GM23338 (cell line): ENCODE results near the gene ICAM5. TPM values are rescaled to one million over a fixed set of nuclear protein-coding genes. Genes with fewer than 3 reads are reported as not detected.

ENCODE experiments used
- ATAC-seq: fragments of 200-7000 bp; cut with Tn5 transposase; 3 replicates; pipeline ENCODE4 v1.9.1; 2020
- DNase-seq: peaks from one replicate; pipeline ENCODE4 v3.0.0-alpha.2; 2015; ENCODE audit warnings: low spot score
- H2AFZ ChIP-seq: fragments of 200-600 bp; sonication (generic); 2 replicates; pipeline ENCODE4 v1.8.0; 2016; ENCODE audit warnings: antibody characterized with exemption, mild to moderate bottlenecking, moderate library complexity
- H3F3A ChIP-seq: fragments of 200-600 bp; sonication (generic); replicated peaks from 2 replicates; pipeline ENCODE4 v1.8.0; 2017; ENCODE audit warnings: antibody characterized with exemption, mixed run types, low read depth
- H3K27ac ChIP-seq: fragments of 200-600 bp; sonication (generic); 2 replicates; pipeline ENCODE4 v1.6.1; 2016; ENCODE audit warnings: low read depth
- H3K27me3 ChIP-seq: fragments of 200-600 bp; sonication (generic); 2 replicates; pipeline ENCODE4 v1.8.0; 2016; ENCODE audit warnings: mild to moderate bottlenecking, mixed run types, moderate library complexity; ENCODE audit not compliant: insufficient read depth
- H3K36me3 ChIP-seq: fragments of 200-600 bp; sonication (generic); 2 replicates; pipeline ENCODE4 v1.8.0; 2016; ENCODE audit warnings: mild to moderate bottlenecking; ENCODE audit not compliant: insufficient read depth
- H3K4me1 ChIP-seq: fragments of 200-600 bp; sonication (generic); 2 replicates; pipeline ENCODE4 v1.8.0; 2016; ENCODE audit warnings: mild to moderate bottlenecking, moderate library complexity; ENCODE audit not compliant: insufficient read depth
- H3K4me2 ChIP-seq: fragments of 200-600 bp; sonication (generic); 2 replicates; pipeline ENCODE4 v1.7.1; 2017; ENCODE audit warnings: mixed run types
- H3K4me3 ChIP-seq: fragments of 200-600 bp; sonication (generic); 2 replicates; pipeline ENCODE4 v1.6.1; 2016; ENCODE audit warnings: mixed run types
- H3K79me2 ChIP-seq: fragments of 200-600 bp; sonication (generic); replicated peaks from 2 replicates; pipeline ENCODE4 v1.8.0; 2017; ENCODE audit warnings: mild to moderate bottlenecking; ENCODE audit not compliant: insufficient read depth
- H3K9me2 ChIP-seq: fragments of 200-600 bp; sonication (generic); 2 replicates; pipeline ENCODE4 v1.8.0; 2017; ENCODE audit not compliant: insufficient read depth
- H4K20me1 ChIP-seq: fragments of 200-600 bp; sonication (generic); replicated peaks from 2 replicates; pipeline ENCODE4 v1.8.0; 2017; ENCODE audit warnings: mild to moderate bottlenecking; ENCODE audit not compliant: insufficient read depth
- H3K27ac Mint-ChIP-seq: 2 replicates; pipeline ENCODE4 v1.8.0; 2020; ENCODE audit warnings: inconsistent platforms, mild to moderate bottlenecking, moderate library complexity, mixed read lengths
- H3K27me3 Mint-ChIP-seq: 3 replicates; pipeline ENCODE4 v1.8.0; 2022; ENCODE audit warnings: low read depth, mild to moderate bottlenecking, moderate library complexity, mixed read lengths, inconsistent platforms; ENCODE audit not compliant: insufficient read depth, poor library complexity
- H3K36me3 Mint-ChIP-seq: 3 replicates; pipeline ENCODE4 v1.8.0; 2021; ENCODE audit warnings: low read depth, mild to moderate bottlenecking, inconsistent platforms, moderate library complexity, mixed read lengths
- H3K4me1 Mint-ChIP-seq: 3 replicates; pipeline ENCODE4 v1.8.0; 2020; ENCODE audit warnings: mild to moderate bottlenecking, inconsistent platforms, mixed read lengths
- H3K4me3 Mint-ChIP-seq: 3 replicates; pipeline ENCODE4 v1.8.0; 2021; ENCODE audit warnings: moderate library complexity, mild to moderate bottlenecking, inconsistent platforms, mixed read lengths
- H3K9me3 Mint-ChIP-seq: 3 replicates; pipeline ENCODE4 v1.8.0; 2020; ENCODE audit warnings: moderate library complexity, mild to moderate bottlenecking, inconsistent platforms, mixed read lengths
- CREB1 ChIP-seq: fragments of 250-450 bp; sonication (Bioruptor Pico); IDR thresholded peaks from 2 replicates; pipeline ENCODE4 v1.5.0; 2020; ENCODE audit warnings: low read depth, mild to moderate bottlenecking, moderate library complexity
- EZH2 ChIP-seq: fragments of 200-600 bp; sonication (generic); IDR thresholded peaks from one replicate; pipeline ENCODE4 v1.8.0; 2017; ENCODE audit warnings: antibody characterized with exemption, mild to moderate bottlenecking, low read depth; ENCODE audit not compliant: unreplicated experiment
- STAT1 ChIP-seq: IDR thresholded peaks from one replicate; pipeline ENCODE4 v1.6.1; 2016; ENCODE audit warnings: antibody characterized with exemption; ENCODE audit not compliant: unreplicated experiment
- ZNF331 ChIP-seq: fragments of 250-450 bp; sonication (Bioruptor Pico); IDR thresholded peaks from 2 replicates; pipeline ENCODE4 v1.5.0; 2020; ENCODE audit warnings: low read depth, mild to moderate bottlenecking, moderate library complexity
- polyA plus RNA-seq: library from polyadenylated mRNA; unstranded; fragments of >200 nt; fragmentation: Nextera tagmentation; extraction: Ambion mirVana; gene quantifications from 2 replicates; pipeline ENCODE4 v1.2.1, GENCODE V29; 2016
- total RNA-seq: library from RNA; depleted of rRNA; stranded (reverse); fragments of >200 nt; shearing (Covaris generic); gene quantifications from 2 replicates; pipeline ENCODE4 v1.2.3, GENCODE V29; 2014
- TF ChIP-seq, protein P1 (sequence below): IDR thresholded peaks from one replicate; pipeline ENCODE4 v1.6.1; 2018; ENCODE audit warnings: antibody characterized with exemption; ENCODE audit not compliant: unreplicated experiment
- TF ChIP-seq, protein P2 (sequence below): fragments of 250-450 bp; sonication (Bioruptor Pico); IDR thresholded peaks from 2 replicates; pipeline ENCODE4 v1.5.0; 2020; ENCODE audit warnings: mild to moderate bottlenecking, moderate library complexity
- TF ChIP-seq, protein P3 (sequence below), 2 experiments: fragments of 200-600 bp in 1 of 2; sonication (generic) in 1 of 2; conservative IDR thresholded peaks; 2 replicates each; pipeline versions ENCODE4 v1.5.1 to v1.6.1; 2016 to 2017; ENCODE audit warnings: antibody characterized with exemption in 2 of 2, low read depth in 2 of 2, mild to moderate bottlenecking in 2 of 2, moderate library complexity in 1 of 2

Gene ICAM5
- total and polyA plus RNA-seq, 2 experiments from 2014 or later: 0.47 to 4.6 TPM

DNA sequence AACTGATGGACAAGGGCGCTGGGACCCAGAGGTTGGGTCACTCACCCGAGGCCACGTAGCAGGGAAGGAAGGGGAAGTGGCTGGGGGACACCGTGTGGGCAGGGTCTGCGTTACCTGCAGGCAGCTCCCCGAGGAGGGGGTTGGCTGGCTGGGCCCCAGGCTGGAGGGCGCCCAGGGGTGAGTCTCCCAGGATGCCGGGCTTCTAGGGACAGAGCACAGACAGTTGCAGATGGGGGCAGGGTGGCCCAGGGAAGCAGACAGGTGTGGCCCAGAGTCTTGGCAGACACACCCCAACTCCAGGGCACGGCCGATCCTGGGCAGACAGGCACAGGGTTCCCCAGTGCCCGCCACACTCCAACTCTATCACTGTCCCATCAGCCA lies 31.7 kb downstream of the ICAM5 start (continued):
- TF ChIP-seq, protein P1, sequence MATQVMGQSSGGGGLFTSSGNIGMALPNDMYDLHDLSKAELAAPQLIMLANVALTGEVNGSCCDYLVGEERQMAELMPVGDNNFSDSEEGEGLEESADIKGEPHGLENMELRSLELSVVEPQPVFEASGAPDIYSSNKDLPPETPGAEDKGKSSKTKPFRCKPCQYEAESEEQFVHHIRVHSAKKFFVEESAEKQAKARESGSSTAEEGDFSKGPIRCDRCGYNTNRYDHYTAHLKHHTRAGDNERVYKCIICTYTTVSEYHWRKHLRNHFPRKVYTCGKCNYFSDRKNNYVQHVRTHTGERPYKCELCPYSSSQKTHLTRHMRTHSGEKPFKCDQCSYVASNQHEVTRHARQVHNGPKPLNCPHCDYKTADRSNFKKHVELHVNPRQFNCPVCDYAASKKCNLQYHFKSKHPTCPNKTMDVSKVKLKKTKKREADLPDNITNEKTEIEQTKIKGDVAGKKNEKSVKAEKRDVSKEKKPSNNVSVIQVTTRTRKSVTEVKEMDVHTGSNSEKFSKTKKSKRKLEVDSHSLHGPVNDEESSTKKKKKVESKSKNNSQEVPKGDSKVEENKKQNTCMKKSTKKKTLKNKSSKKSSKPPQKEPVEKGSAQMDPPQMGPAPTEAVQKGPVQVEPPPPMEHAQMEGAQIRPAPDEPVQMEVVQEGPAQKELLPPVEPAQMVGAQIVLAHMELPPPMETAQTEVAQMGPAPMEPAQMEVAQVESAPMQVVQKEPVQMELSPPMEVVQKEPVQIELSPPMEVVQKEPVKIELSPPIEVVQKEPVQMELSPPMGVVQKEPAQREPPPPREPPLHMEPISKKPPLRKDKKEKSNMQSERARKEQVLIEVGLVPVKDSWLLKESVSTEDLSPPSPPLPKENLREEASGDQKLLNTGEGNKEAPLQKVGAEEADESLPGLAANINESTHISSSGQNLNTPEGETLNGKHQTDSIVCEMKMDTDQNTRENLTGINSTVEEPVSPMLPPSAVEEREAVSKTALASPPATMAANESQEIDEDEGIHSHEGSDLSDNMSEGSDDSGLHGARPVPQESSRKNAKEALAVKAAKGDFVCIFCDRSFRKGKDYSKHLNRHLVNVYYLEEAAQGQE: no peak
- no peak for TF ChIP-seq CREB1 (CRISPR knock-in tag)

DNA sequence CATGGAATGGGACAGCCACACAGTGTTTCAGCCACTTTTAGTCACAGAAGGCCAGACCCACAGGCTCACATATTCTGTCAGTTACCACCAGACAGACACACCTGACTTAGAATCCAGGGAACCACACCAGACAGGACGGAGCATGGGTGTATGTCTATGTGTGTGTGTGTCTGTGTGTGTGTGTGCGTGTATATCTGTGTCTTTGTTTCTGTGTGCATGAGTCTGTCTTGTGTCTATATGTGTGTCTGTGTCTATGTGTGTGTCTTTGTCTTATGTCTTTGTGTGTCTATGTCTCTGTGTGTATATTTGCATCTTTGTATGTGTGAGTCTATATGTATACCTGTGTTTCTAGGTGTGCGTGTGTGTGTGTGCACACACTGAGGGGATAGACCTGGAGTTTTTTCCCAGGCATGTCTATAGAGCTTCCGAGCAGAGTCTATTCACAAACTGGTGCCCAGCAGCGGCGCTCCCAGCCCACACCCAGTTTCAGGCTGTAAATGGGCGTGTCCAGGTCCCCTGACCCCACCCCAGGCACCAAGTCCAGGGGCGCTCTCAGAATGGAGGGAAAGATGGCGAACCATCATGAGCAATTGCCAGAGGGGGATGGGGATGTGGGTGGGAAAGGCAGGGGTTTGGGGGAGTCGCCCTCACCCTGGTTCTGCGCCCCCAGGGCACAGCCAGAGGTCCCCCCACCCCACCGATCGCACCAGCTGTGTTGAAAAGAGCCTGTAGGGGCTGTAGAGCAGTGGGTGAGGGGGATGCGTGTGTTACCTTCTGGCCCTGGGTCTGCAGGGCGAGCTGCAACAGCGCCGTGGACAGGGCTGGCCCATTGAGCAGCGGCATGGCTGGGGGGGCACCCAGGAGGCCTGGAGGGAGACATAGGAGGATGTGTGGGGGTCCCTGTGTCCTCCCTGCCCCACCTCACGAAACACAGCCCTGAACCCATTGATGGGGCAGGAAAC lies 32.4 kb downstream of the ICAM5 start:
- no peaks in the 10 kb centered on the region for H3K27me3 ChIP-seq
- H3K4me3 ChIP-seq: no peak overlapping the region
- DNase-seq (no peak), ATAC-seq (no peak)
- H3K27ac ChIP-seq: no peak overlapping the region
- no peak overlapping the region for H2AFZ ChIP-seq
- peaks cover 11% of the 10 kb centered on the region for H4K20me1 ChIP-seq
- H3K9me3 Mint-ChIP-seq: no peaks in the 10 kb centered on the region
- H3K27me3 Mint-ChIP-seq: peaks cover 2% of the 10 kb centered on the region
- H3K4me3 Mint-ChIP-seq: no peak overlapping the region
- no peaks in the 10 kb centered on the region for H3K79me2 ChIP-seq
- H3K27ac Mint-ChIP-seq: no peak overlapping the region
- H3K4me1 Mint-ChIP-seq: no peaks in the 10 kb centered on the region
- H3K4me1 ChIP-seq: no peaks in the 10 kb centered on the region
- no peak overlapping the region for H3K4me2 ChIP-seq
- peaks cover 5% of the 10 kb centered on the region for H3F3A ChIP-seq
- peaks cover 60% of the 10 kb centered on the region for H3K36me3 Mint-ChIP-seq
- H3K9me2 ChIP-seq: no peaks in the 10 kb centered on the region
- peaks cover 19% of the 10 kb centered on the region; the same call in 1 of the 2 replicates for H3K36me3 ChIP-seq
- TF ChIP-seq EZH2: no peak
- TF ChIP-seq, protein P1: no peak
- TF ChIP-seq, protein P2, sequence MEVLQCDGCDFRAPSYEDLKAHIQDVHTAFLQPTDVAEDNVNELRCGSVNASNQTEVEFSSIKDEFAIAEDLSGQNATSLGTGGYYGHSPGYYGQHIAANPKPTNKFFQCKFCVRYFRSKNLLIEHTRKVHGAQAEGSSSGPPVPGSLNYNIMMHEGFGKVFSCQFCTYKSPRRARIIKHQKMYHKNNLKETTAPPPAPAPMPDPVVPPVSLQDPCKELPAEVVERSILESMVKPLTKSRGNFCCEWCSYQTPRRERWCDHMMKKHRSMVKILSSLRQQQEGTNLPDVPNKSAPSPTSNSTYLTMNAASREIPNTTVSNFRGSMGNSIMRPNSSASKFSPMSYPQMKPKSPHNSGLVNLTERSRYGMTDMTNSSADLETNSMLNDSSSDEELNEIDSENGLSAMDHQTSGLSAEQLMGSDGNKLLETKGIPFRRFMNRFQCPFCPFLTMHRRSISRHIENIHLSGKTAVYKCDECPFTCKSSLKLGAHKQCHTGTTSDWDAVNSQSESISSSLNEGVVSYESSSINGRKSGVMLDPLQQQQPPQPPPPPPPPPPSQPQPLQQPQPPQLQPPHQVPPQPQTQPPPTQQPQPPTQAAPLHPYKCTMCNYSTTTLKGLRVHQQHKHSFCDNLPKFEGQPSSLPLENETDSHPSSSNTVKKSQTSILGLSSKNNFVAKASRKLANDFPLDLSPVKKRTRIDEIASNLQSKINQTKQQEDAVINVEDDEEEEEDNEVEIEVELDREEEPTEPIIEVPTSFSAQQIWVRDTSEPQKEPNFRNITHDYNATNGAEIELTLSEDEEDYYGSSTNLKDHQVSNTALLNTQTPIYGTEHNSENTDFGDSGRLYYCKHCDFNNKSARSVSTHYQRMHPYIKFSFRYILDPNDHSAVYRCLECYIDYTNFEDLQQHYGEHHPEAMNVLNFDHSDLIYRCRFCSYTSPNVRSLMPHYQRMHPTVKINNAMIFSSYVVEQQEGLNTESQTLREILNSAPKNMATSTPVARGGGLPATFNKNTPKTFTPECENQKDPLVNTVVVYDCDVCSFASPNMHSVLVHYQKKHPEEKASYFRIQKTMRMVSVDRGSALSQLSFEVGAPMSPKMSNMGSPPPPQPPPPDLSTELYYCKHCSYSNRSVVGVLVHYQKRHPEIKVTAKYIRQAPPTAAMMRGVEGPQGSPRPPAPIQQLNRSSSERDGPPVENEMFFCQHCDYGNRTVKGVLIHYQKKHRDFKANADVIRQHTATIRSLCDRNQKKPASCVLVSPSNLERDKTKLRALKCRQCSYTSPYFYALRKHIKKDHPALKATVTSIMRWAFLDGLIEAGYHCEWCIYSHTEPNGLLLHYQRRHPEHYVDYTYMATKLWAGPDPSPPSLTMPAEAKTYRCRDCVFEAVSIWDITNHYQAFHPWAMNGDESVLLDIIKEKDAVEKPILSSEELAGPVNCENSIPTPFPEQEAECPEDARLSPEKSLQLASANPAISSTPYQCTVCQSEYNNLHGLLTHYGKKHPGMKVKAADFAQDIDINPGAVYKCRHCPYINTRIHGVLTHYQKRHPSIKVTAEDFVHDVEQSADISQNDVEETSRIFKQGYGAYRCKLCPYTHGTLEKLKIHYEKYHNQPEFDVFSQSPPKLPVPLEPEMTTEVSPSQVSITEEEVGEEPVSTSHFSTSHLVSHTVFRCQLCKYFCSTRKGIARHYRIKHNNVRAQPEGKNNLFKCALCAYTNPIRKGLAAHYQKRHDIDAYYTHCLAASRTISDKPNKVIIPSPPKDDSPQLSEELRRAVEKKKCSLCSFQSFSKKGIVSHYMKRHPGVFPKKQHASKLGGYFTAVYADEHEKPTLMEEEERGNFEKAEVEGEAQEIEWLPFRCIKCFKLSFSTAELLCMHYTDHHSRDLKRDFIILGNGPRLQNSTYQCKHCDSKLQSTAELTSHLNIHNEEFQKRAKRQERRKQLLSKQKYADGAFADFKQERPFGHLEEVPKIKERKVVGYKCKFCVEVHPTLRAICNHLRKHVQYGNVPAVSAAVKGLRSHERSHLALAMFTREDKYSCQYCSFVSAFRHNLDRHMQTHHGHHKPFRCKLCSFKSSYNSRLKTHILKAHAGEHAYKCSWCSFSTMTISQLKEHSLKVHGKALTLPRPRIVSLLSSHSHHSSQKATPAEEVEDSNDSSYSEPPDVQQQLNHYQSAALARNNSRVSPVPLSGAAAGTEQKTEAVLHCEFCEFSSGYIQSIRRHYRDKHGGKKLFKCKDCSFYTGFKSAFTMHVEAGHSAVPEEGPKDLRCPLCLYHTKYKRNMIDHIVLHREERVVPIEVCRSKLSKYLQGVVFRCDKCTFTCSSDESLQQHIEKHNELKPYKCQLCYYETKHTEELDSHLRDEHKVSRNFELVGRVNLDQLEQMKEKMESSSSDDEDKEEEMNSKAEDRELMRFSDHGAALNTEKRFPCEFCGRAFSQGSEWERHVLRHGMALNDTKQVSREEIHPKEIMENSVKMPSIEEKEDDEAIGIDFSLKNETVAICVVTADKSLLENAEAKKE (CRISPR knock-in tag): no peak
- no peak for TF ChIP-seq STAT1
- TF ChIP-seq ZNF331 (CRISPR knock-in tag): no peak
- TF ChIP-seq, protein P3, sequence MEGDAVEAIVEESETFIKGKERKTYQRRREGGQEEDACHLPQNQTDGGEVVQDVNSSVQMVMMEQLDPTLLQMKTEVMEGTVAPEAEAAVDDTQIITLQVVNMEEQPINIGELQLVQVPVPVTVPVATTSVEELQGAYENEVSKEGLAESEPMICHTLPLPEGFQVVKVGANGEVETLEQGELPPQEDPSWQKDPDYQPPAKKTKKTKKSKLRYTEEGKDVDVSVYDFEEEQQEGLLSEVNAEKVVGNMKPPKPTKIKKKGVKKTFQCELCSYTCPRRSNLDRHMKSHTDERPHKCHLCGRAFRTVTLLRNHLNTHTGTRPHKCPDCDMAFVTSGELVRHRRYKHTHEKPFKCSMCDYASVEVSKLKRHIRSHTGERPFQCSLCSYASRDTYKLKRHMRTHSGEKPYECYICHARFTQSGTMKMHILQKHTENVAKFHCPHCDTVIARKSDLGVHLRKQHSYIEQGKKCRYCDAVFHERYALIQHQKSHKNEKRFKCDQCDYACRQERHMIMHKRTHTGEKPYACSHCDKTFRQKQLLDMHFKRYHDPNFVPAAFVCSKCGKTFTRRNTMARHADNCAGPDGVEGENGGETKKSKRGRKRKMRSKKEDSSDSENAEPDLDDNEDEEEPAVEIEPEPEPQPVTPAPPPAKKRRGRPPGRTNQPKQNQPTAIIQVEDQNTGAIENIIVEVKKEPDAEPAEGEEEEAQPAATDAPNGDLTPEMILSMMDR (conservative IDR thresholded peaks at IDR 0.05; ENCODE audit: low read depth in 2 of 2): no peak
